Hippocampal formation (tissue), 2 donors: ENCODE measurements around the gene SLC35B2.

Experiments
- DNase-seq, 2 donors: peaks; one replicate each; lab custom pipeline; 2025; lab: John Stamatoyannopoulos, UW

The SLC35B2 gene

GRCh38 chr6:44222486-44223318 lies 34.6 kb downstream of the SLC35B2 start:
- DNase-seq, result no peak

GRCh38 chr6:44221961-44222335 lies 35.4 kb downstream of the SLC35B2 start:
- no peak for DNase-seq

- peak; percentile 40 to 70 for DNase-seq
Measured at GRCh38 chr6:44221291-44221960, 35.9 kb downstream of the SLC35B2 start.

GRCh38 chr6:44220913-44221290 lies 36.4 kb downstream of the SLC35B2 start:
- no peak for DNase-seq

- no peak for DNase-seq
Measured at GRCh38 chr6:44219815-44220784, 37.2 kb downstream of the SLC35B2 start.

- DNase-seq, result peak in 1 of 2 donors; percentile 54
Measured at GRCh38 chr6:44219053-44219814, 38.1 kb downstream of the SLC35B2 start.

GRCh38 chr6:44217332-44218143 lies 39.8 kb downstream of the SLC35B2 start:
- DNase-seq, result peak in 1 of 2 donors; percentile 58

GRCh38 chr6:44216677-44217331 lies 40.5 kb downstream of the SLC35B2 start, which contains the start of gene MYMX:
TSS of gene MYMX (plus strand) at chr6:44216926. CDS start at chr6:44217472, 546 bp downstream.
- no peak for DNase-seq

- DNase-seq, result no peak
Measured at GRCh38 chr6:44214307-44214706, 43.0 kb downstream of the SLC35B2 start.

GRCh38 chr6:44211284-44211683 lies 46.0 kb downstream of the SLC35B2 start:
- no peak for DNase-seq

GRCh38 chr6:44207966-44208365 lies 49.4 kb downstream of the SLC35B2 start:
- no peak for DNase-seq
